Activated naive CD4-positive, alpha-beta T cell treated with anti-CD3 and anti-CD28 coated beads, Interleukin-2, amount 50 U/mL, for 72 hours (primary cell): ENCODE data around the gene DPP3. TPM values are rescaled to one million over a fixed set of nuclear protein-coding genes. Genes with fewer than 3 reads are reported as not detected.
"Not testable (repeated sequence)": the region's sequence is repeated elsewhere in the genome, so short reads cannot be mapped to it uniquely, and the experiment has no call there.

Experiments
- ATAC-seq, 2 donors: fragments of 150-1000 bp; cut with Tn5 transposase; 2 replicates each; pipeline ENCODE4 v1.10.0; 2021; ENCODE audit warnings: mild to moderate bottlenecking in 2 of 2, moderate library complexity in 2 of 2
- DNase-seq, 2 donors: peaks; one replicate each; pipeline ENCODE4 v3.0.0; 2021 to 2022; ENCODE audit warnings: low spot score in 2 of 2
- H3K27ac Mint-ChIP-seq, 2 donors: one replicate each; pipeline ENCODE4 v1.8.0; 2022; ENCODE audit warnings: mild to moderate bottlenecking in 2 of 2, mixed read lengths in 2 of 2
- H3K36me3 Mint-ChIP-seq, 2 donors: one replicate each; pipeline ENCODE4 v1.8.0; 2022; ENCODE audit warnings: mixed read lengths in 2 of 2
- H3K9me3 Mint-ChIP-seq, 2 donors: one replicate each; pipeline ENCODE4 v1.8.0; 2022; ENCODE audit warnings: mixed read lengths in 2 of 2
- total RNA-seq, 2 donors: library from RNA; stranded (reverse); gene quantifications; one replicate each; pipeline ENCODE4 v1.2.3, GENCODE V29; 2022

Gene DPP3
- total RNA-seq, 2 donors from 2014 or later: 60.4 to 96.4 TPM

DNA sequence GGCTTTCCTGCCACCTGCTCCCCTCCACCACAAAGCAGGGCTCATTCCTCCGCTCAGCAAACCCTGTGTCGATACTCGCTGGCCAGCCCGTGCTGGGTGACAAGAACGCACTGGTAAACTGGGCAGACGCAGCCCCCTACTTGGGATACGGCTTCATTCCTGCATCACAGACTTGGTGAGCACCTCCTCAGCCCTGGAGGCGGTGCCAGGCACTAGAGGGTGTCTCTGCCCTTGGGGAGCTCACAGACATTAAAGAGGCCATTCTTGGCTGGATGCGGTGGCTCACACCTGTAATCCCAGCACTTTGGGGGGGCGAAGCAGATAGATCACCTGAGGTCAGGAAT is 59.6 kb downstream of the DPP3 start:
- H3K36me3 Mint-ChIP-seq: no peaks in the 10 kb centered on the region
- H3K9me3 Mint-ChIP-seq: no peaks in the 10 kb centered on the region
- DNase-seq (no peak), ATAC-seq (no peak)
- H3K27ac Mint-ChIP-seq: peak overlapping the region in 1 of 2 donors; percentile 81

GRCh38 chr11:66540598-66540997 is 60.4 kb downstream of the DPP3 start:
- ATAC-seq, H3K9me3 Mint-ChIP-seq, H3K27ac Mint-ChIP-seq, H3K36me3 Mint-ChIP-seq, DNase-seq: not testable (repeated sequence)

GRCh38 chr11:66541892-66542291 is 61.7 kb downstream of the DPP3 start:
- no peak for ATAC-seq

DNA sequence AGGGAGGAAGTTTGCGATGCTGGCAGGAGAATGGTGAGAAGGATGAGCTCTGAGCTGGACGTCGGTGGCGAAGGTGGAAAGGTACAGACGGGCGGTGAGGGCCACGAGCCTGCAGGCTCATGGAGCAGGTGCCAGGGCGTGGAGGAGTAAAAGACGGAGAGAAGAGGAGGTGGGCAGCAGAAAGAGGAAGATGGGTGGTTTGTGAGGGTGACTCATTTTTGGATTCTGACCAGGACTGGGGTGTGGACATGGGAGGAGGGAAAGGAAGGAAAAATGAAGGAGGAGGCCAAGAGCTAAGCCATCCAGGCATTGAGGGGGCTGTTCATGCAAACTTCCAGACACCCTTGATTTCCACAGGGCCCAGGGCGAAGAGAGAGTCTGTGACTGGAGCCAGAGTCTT is 62.1 kb downstream of the DPP3 start:
- Mint-ChIP-seq H3K27ac (peak overlapping the region in 1 of 2 donors; percentile 76), H3K36me3 (peaks cover 0 to 4% of the 10 kb centered on the region in 2 donors), H3K9me3 (no peaks in the 10 kb centered on the region)
- ATAC-seq (no peak), DNase-seq (no peak)

More at GRCh38 chr11:66541892-66542291, 61.7 kb downstream of the DPP3 start:
- DNase-seq: no peak
- Mint-ChIP-seq H3K9me3 (no peaks in the 10 kb centered on the region), H3K36me3 (peaks cover 0 to 4% of the 10 kb centered on the region in 2 donors), H3K27ac (peak overlapping the region; percentile 52 to 76)

GRCh38 chr11:66543263-66544107 is 63.3 kb downstream of the DPP3 start:
- H3K27ac Mint-ChIP-seq: peak overlapping the region; percentile 1 to 76
- DNase-seq: peak; percentile 36 to 65
- H3K36me3 Mint-ChIP-seq: peaks cover 0 to 4% of the 10 kb centered on the region in 2 donors
- peak; percentile 10 to 45 for ATAC-seq
- H3K9me3 Mint-ChIP-seq: no peaks in the 10 kb centered on the region

DNA sequence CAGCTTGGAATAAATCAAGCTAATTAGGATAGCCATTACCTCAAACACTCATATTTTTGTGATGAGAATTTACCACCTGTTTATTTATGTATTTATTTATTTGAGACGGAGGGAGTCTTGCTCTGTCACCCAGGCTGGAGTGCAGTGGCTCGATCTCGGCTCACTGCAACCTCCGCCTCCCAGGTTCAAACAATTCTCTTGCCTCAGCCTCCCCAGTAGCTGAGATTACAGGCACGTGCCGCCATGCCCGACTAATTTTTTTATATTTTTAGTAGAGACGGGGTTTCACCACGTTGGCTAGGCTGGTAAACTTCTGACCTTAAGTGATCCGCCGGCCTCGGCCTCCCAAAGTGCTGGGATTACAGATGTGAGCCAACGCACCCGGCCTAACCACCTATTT is 64.7 kb downstream of the DPP3 start:
- DNase-seq, H3K9me3 Mint-ChIP-seq, H3K36me3 Mint-ChIP-seq, ATAC-seq: not testable (repeated sequence)
- peak overlapping the region; percentile 58 to 78 for H3K27ac Mint-ChIP-seq

- peak within 1 kb of the TSS; percentile 58 to 78 for H3K27ac Mint-ChIP-seq
- H3K36me3 Mint-ChIP-seq: peaks cover 0 to 4% of the 10 kb centered on the region in 2 donors
- no peaks in the 10 kb centered on the region for H3K9me3 Mint-ChIP-seq
- DNase-seq (peak; percentile 94 to 97), ATAC-seq (peak; percentile 93 to 94)
Measured at GRCh38 chr11:66545701-66546367, 65.6 kb downstream of the DPP3 start, which contains the start of gene ZDHHC24. TSS of gene ZDHHC24 (minus strand) at chr11:66546048. CDS start at chr11:66546003, 45 bp downstream.

DNA sequence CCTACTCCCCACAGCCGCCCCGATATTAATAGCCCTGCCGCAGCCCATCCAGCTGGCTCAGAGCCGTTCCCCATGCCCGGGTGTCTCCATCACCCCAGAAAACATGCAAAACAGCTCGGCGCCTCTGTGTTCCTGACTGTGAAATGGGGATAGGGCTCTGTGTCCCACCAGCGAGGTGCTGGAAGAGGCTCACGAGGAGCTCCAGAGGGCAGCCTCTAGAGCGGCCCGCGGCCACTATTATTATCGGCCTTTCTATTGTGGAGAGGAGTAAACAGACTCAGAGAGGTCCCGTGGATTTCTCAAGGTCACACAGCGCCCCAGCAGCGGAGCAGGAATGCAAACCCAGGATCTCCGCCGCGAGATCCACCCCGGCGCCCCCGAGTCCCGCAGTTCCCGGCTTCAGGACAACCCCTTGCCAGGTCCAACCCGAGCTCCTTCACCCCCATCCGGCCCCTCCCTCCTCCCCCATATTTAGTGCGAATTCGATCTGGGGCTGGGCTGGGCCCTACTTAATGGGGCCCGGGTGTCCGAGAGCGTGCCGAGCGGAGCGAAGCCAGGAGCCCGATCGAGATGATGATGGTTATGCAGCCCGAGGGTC is 66.2 kb downstream of the DPP3 start, which contains the start of gene ACTN3:
Gene ACTN3 (plus strand): TSS at position 536 of the 598 bp plus-strand sequence. CDS start 35 bp downstream, at position 571.
- peak within 1 kb of the TSS; percentile 44 to 78 for H3K27ac Mint-ChIP-seq
- DNase-seq (no peak), ATAC-seq (peak; percentile 0 to 3)

GRCh38 chr11:66546966-66547661 is 66.9 kb downstream of the DPP3 start:
- H3K9me3 Mint-ChIP-seq: no peaks in the 10 kb centered on the region
- peaks cover 0 to 4% of the 10 kb centered on the region in 2 donors for H3K36me3 Mint-ChIP-seq
- ATAC-seq (no peak), DNase-seq (no peak)
- peak overlapping the region in 1 of 2 donors; percentile 76 for H3K27ac Mint-ChIP-seq

More for the DNA sequence above, 66.2 kb downstream of the DPP3 start, which contains the start of gene ACTN3:
- peaks cover 0 to 4% of the 10 kb centered on the region in 2 donors for H3K36me3 Mint-ChIP-seq
- no peaks in the 10 kb centered on the region for H3K9me3 Mint-ChIP-seq

DNA sequence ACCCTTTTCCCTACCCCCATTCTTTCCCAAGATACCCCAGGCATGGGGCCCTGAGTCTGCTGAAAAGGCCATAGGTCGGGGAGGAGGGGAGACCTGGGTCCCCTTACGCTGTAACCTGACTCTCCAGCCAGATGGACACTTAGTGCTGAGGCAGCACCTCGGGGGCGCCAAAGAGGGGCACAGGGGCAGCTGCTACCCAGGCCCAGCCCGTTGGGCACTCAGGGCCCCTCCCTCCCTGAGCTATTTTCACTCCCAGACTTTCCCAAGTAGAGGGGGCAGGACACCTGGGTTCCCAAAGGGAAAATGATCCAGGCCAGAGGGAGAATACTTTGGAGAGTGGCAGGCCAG is 67.4 kb downstream of the DPP3 start:
- peaks cover 0 to 4% of the 10 kb centered on the region in 2 donors for H3K36me3 Mint-ChIP-seq
- DNase-seq (no peak), ATAC-seq (no peak)
- H3K27ac Mint-ChIP-seq: no peak overlapping the region
- H3K9me3 Mint-ChIP-seq: no peaks in the 10 kb centered on the region

- no peak overlapping the region for H3K27ac Mint-ChIP-seq
- no peak for DNase-seq
- peaks cover 0 to 4% of the 10 kb centered on the region in 2 donors for H3K36me3 Mint-ChIP-seq
- H3K9me3 Mint-ChIP-seq: no peaks in the 10 kb centered on the region
- ATAC-seq: no peak
Measured at GRCh38 chr11:66548041-66548440, 67.8 kb downstream of the DPP3 start.

DNA sequence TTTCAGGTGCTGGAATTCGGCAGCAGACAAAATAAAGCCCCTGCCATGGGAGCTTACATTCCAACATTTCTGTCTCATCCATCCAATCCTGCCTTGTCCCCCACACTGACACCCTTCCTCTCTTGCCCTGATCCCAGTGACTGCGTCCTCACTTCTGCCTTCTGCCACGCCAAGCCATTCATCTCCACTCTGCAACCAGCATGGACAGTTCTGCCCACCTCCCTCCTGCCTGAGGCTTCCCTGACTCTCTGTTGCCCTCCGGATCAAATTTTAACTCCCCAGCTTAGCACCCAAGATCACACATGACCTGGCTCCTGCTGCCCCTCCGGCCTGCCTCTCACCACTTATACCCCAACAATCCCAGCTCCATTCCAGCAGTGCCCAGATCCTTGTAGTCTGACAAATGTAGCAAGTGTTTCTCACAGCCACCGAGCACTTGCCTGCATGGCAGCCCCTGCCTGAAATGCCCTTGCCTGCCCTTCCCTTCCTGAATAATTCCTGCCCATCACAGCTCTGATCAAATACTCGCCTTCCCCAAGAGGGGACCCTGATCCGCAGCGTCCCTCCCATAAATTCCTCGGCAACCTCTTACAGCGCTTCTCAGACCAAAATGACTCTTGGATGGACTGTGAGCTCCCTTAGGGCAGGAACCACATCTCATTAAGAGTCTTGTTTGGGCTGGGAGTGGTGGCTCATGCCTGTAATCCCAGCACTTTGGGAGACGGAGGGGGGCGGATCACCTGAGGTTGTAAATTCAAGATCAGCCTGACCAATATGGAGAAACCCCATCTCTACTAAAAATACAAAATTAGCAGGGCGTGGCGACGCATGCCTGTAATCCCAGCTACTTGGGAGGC is 68.8 kb downstream of the DPP3 start:
- no peak for DNase-seq
- Mint-ChIP-seq H3K9me3 (no peaks in the 10 kb centered on the region), H3K27ac (no peak overlapping the region), H3K36me3 (peaks cover 0 to 4% of the 10 kb centered on the region in 2 donors)
- ATAC-seq: no peak

DNA sequence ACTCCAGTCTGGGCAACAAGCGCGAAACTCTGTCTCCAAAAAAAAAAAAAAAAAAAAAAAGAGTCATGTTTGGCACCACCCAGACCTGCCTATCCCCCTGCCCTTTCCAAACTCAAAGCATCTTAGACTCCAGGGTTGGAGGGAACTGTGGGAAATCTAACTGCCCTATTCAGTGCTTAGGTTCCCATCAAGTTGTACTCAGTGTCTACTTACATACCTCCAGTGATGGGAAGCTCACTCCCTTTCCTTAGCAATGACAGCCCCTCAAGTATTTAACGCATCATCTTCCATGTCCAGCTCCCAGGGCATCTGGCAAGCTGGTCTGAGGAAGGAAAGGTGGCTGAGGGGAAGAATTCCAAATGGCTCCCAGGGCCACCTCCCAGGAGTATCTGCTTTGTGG is 69.5 kb downstream of the DPP3 start:
- no peaks in the 10 kb centered on the region for H3K9me3 Mint-ChIP-seq
- DNase-seq (no peak), ATAC-seq (no peak)
- no peak overlapping the region for H3K27ac Mint-ChIP-seq
- peaks cover 0 to 4% of the 10 kb centered on the region in 2 donors for H3K36me3 Mint-ChIP-seq

- Mint-ChIP-seq H3K9me3 (no peaks in the 10 kb centered on the region), H3K36me3 (no peaks in the 10 kb centered on the region), H3K27ac (no peak overlapping the region)
- DNase-seq: no peak
- no peak for ATAC-seq
Measured at GRCh38 chr11:66550887-66551286, 70.7 kb downstream of the DPP3 start.

DNA sequence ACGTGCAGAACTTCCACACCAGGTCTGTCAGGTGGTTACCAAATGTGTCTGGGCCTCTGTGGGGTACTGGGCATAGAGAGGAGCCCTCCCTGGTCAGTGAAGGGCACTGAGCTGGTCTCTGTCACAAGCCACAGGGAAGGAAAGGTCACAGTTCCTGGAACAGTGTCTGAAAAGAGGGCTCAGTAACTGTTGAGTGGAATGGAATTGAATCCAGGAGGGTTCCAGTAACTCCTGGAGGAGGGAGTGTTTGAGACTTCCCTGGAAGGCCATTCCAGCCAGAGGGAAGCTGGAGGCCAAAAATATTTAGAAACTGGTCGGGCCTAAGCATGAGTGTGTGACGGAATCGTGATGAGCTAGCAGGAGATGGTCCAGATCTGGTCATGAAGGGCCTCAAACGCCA is 74.4 kb downstream of the DPP3 start:
- ATAC-seq (no peak), DNase-seq (no peak)
- Mint-ChIP-seq H3K9me3 (no peaks in the 10 kb centered on the region), H3K27ac (no peak overlapping the region), H3K36me3 (no peaks in the 10 kb centered on the region)

- DNase-seq: no peak
- Mint-ChIP-seq H3K27ac (no peak overlapping the region), H3K36me3 (no peaks in the 10 kb centered on the region), H3K9me3 (no peaks in the 10 kb centered on the region)
- no peak for ATAC-seq
Measured at GRCh38 chr11:66555416-66555815, 75.2 kb downstream of the DPP3 start.
